ENCODE data around the gene GRM7. TPM values are rescaled to one million over a fixed set of nuclear protein-coding genes. Genes with fewer than 3 reads are reported as not detected.

GRM7 gene
- total RNA-seq, 1 donor from 2014 or later, result 1.5 TPM

- no peaks in the 10 kb centered on the region for H3K4me1 Mint-ChIP-seq
- no peaks in the 10 kb centered on the region for H3K9me3 Mint-ChIP-seq
- no peak for TF ChIP-seq CTCF (conservative IDR thresholded peaks at IDR 0.05)
- H3K27ac Mint-ChIP-seq (ENCODE audit: unreplicated experiment), result no peak overlapping the region
- no peaks in the 10 kb centered on the region for H3K27me3 Mint-ChIP-seq (ENCODE audit: low read depth)
- no peak for DNase-seq (ENCODE audit: low read depth, low spot score)
- H3K36me3 Mint-ChIP-seq (ENCODE audit: low read depth), result no peaks in the 10 kb centered on the region
- H3K4me3 Mint-ChIP-seq, result no peak overlapping the region
Measured at GRCh38 chr3:7637694-7638093, 776.8 kb downstream of the GRM7 start.

GRCh38 chr3:7638103-7638502, 777.2 kb downstream of the GRM7 start:
- H3K9me3 Mint-ChIP-seq, result no peaks in the 10 kb centered on the region
- no peaks in the 10 kb centered on the region for H3K36me3 Mint-ChIP-seq (ENCODE audit: low read depth)
- H3K4me1 Mint-ChIP-seq, result no peaks in the 10 kb centered on the region
- H3K27me3 Mint-ChIP-seq (ENCODE audit: low read depth), result no peaks in the 10 kb centered on the region
- TF ChIP-seq CTCF (conservative IDR thresholded peaks at IDR 0.05), result no peak
- DNase-seq (ENCODE audit: low read depth, low spot score), result no peak
- no peak overlapping the region for H3K27ac Mint-ChIP-seq (ENCODE audit: unreplicated experiment)
- H3K4me3 Mint-ChIP-seq, result no peak overlapping the region

GRCh38 chr3:7640787-7641186, 779.9 kb downstream of the GRM7 start:
- TF ChIP-seq CTCF (conservative IDR thresholded peaks at IDR 0.05), result no peak
- H3K27me3 Mint-ChIP-seq (ENCODE audit: low read depth), result no peaks in the 10 kb centered on the region
- DNase-seq (ENCODE audit: low read depth, low spot score), result no peak
- no peak overlapping the region for H3K4me3 Mint-ChIP-seq
- no peaks in the 10 kb centered on the region for H3K9me3 Mint-ChIP-seq
- H3K4me1 Mint-ChIP-seq, result no peaks in the 10 kb centered on the region
- no peak overlapping the region for H3K27ac Mint-ChIP-seq (ENCODE audit: unreplicated experiment)
- H3K36me3 Mint-ChIP-seq (ENCODE audit: low read depth), result no peaks in the 10 kb centered on the region

DNA sequence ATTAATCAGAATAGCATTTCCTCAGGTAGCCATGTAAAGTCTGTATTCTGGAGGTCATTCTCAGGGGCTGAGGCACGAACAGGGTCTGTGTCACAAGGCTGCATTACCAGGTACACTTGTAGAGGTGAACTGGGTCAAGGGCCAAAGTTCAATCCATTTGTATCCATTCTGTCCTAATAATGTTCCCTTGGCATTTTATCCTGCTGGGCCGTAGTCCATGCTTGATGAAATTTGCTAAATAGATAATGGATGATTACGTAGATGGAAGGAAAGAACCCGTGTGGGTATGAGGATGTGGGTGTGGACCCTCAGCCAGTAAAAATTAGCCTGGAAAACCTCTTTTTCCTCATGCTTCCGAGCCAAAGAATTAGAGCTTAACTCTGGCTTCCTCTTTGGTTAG, 785.9 kb downstream of the GRM7 start:
- DNase-seq (ENCODE audit: low read depth, low spot score), result no peak
- H3K9me3 Mint-ChIP-seq, result no peaks in the 10 kb centered on the region
- H3K27ac Mint-ChIP-seq (ENCODE audit: unreplicated experiment), result no peak overlapping the region
- no peak overlapping the region for H3K4me3 Mint-ChIP-seq
- no peaks in the 10 kb centered on the region for H3K4me1 Mint-ChIP-seq
- no peaks in the 10 kb centered on the region for H3K27me3 Mint-ChIP-seq (ENCODE audit: low read depth)
- no peaks in the 10 kb centered on the region for H3K36me3 Mint-ChIP-seq (ENCODE audit: low read depth)
- TF ChIP-seq CTCF (conservative IDR thresholded peaks at IDR 0.05), result no peak

- TF ChIP-seq CTCF (conservative IDR thresholded peaks at IDR 0.05), result no peak
- no peaks in the 10 kb centered on the region for H3K4me1 Mint-ChIP-seq
- H3K36me3 Mint-ChIP-seq (ENCODE audit: low read depth), result no peaks in the 10 kb centered on the region
- DNase-seq (ENCODE audit: low read depth, low spot score), result no peak
- no peaks in the 10 kb centered on the region for H3K27me3 Mint-ChIP-seq (ENCODE audit: low read depth)
- no peaks in the 10 kb centered on the region for H3K9me3 Mint-ChIP-seq
- H3K4me3 Mint-ChIP-seq, result no peak overlapping the region
- no peak overlapping the region for H3K27ac Mint-ChIP-seq (ENCODE audit: unreplicated experiment)
Measured at GRCh38 chr3:7650466-7650865, 789.6 kb downstream of the GRM7 start.

DNA sequence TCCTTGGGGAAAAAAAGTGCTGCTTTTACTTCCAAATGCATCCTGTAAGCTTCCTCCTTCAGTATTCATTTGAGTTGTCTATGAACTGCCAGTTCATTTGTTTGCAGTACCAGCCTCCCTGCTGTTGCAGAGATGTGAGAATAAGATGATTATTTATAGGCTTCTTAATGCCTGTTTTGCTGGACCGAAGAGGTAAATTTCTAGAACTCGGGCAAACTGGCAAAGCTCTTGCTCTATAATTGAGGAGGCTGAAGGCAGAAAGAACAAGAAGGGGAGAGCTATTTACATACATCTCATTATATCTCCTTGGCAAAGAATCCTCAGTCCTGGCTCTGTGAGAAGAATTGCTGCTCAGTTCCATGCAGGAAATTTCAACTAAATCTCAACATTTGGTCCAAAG, 790.4 kb downstream of the GRM7 start:
- Mint-ChIP-seq H3K4me3 (no peak overlapping the region), H3K9me3 (peaks cover 3% of the 10 kb centered on the region), H3K27ac (ENCODE audit: unreplicated experiment) (no peak overlapping the region), H3K27me3 (ENCODE audit: low read depth) (no peaks in the 10 kb centered on the region), H3K36me3 (ENCODE audit: low read depth) (no peaks in the 10 kb centered on the region), H3K4me1 (no peaks in the 10 kb centered on the region)
- no peak for TF ChIP-seq CTCF (conservative IDR thresholded peaks at IDR 0.05)
- no peak for DNase-seq (ENCODE audit: low read depth, low spot score)

All from neural crest cell (in vitro differentiated cells).